ENCODE results near the gene CCR6. TPM values are rescaled to one million over a fixed set of nuclear protein-coding genes. Genes with fewer than 3 reads are reported as not detected.

Gene CCR6
- total RNA-seq, 4 donors from 2014 or later = not detected

DNA sequence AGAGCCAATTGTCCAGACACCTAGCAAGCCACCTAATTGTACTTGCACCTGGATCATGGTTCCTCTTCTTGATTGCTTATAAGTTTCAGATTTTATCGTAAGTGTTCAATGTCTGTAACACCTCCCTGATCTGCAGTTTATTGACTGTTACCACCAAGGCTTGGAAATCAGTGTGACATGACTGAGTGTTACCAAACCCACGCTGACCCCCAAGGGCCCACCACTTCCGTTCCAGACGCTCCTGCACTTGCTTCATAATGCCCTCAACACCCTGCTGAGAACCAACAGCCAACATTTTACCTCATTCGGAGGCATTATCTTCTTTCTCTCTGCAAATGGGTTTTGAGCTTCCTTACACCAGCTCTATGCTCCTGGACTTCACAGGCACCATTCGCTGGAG, 6.3 kb downstream of the CCR6 start:
- DNase-seq = no peak
- TF ChIP-seq, protein P1, sequence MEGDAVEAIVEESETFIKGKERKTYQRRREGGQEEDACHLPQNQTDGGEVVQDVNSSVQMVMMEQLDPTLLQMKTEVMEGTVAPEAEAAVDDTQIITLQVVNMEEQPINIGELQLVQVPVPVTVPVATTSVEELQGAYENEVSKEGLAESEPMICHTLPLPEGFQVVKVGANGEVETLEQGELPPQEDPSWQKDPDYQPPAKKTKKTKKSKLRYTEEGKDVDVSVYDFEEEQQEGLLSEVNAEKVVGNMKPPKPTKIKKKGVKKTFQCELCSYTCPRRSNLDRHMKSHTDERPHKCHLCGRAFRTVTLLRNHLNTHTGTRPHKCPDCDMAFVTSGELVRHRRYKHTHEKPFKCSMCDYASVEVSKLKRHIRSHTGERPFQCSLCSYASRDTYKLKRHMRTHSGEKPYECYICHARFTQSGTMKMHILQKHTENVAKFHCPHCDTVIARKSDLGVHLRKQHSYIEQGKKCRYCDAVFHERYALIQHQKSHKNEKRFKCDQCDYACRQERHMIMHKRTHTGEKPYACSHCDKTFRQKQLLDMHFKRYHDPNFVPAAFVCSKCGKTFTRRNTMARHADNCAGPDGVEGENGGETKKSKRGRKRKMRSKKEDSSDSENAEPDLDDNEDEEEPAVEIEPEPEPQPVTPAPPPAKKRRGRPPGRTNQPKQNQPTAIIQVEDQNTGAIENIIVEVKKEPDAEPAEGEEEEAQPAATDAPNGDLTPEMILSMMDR (IDR thresholded peaks at IDR 0.05 in 4 of 5, conservative IDR thresholded peaks at IDR 0.05 in 1 of 5) = no peak
- TF ChIP-seq POLR2A (IDR thresholded peaks at IDR 0.05) = no peak
- H3K4me3 ChIP-seq = no peak overlapping the region
- in situ Hi-C loops (cut with MboI; ENCODE audit: low sequenced_read_pairs in 4 of 4) (loop anchor here in 2 of 4 donors (25.0 kb wide), 1 partner anchor 342 kb away; no protein-coding TSS in a partner anchor), intact Hi-C loops (cut with DNase I; ENCODE audit: low total_unique reads) (no loop called here)
- no peaks in the 10 kb centered on the region for H3K36me3 ChIP-seq
- no peak for ATAC-seq
- no peaks in the 10 kb centered on the region for H3K9me3 ChIP-seq
- H3K27me3 ChIP-seq = no peaks in the 10 kb centered on the region
- H3K27ac ChIP-seq = no peak overlapping the region
- H3K4me1 ChIP-seq = no peaks in the 10 kb centered on the region

DNA sequence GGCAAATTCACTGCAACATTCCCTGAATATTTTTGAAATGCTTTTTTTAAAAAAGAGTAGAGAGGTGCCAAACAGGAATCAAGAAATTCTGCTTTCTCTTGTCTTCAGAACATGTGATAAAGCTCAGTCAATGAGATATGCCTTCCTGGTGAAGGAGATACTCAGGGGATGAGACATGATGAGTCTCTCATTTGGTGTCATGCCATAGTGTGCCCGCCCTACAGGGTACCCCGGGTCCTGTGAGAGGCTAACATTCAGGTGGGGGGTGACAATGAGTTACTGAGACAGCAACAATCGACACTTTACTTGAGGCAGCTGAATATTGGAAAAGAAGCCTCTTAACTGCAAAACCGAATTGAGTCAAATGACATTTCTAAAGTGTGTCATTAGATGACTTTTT, 6.7 kb downstream of the CCR6 start:
- in situ Hi-C loops (cut with MboI; ENCODE audit: low sequenced_read_pairs in 4 of 4) (loop anchor here in 2 of 4 donors (25.0 kb wide), 1 partner anchor 342 kb away; no protein-coding TSS in a partner anchor), intact Hi-C loops (cut with DNase I; ENCODE audit: low total_unique reads) (no loop called here)
- Histone ChIP-seq H3K36me3 (no peaks in the 10 kb centered on the region), H3K9me3 (no peaks in the 10 kb centered on the region), H3K27me3 (no peaks in the 10 kb centered on the region), H3K27ac (no peak overlapping the region), H3K4me3 (no peak overlapping the region), H3K4me1 (no peaks in the 10 kb centered on the region)
- TF ChIP-seq, protein P1 (IDR thresholded peaks at IDR 0.05 in 4 of 5, conservative IDR thresholded peaks at IDR 0.05 in 1 of 5) = no peak
- no peak for TF ChIP-seq POLR2A (IDR thresholded peaks at IDR 0.05)
- no peak for DNase-seq
- no peak for ATAC-seq

DNA sequence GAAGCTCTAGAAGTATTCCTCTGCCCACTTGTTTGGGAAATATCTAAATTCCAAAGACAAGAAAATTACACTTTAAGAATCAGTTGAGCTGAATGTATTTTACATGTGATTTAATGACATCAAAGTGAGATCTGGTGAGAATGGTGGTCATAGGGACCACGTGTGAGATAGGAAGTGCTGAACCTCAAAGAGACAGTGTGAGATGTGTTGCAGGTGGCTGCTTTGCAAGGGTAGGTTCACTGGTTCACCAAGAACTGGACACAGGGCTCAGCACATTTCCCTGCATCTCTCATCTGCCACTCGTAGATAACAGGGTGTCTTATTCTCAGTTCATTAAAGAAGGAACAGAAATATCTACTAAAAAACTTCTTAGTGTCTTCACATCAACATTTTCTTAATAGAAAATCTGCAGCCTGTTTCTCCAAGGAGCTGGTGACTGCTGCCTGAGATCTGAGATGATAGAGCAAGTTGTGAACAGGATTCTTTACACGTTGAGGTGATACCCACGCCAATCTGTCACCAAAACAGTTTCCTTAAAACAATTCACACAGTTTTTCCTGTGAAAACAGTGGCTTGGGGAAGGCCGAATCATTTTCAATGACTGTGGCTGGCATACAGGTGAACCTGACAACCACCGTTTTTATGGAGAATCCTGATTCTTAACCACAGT, 7.2 kb downstream of the CCR6 start:
- DNase-seq (no peak), ATAC-seq (no peak)
- H3K4me1 ChIP-seq = no peaks in the 10 kb centered on the region
- no peaks in the 10 kb centered on the region for H3K27me3 ChIP-seq
- TF ChIP-seq, protein P1 (IDR thresholded peaks at IDR 0.05 in 4 of 5, conservative IDR thresholded peaks at IDR 0.05 in 1 of 5) = no peak
- TF ChIP-seq POLR2A (IDR thresholded peaks at IDR 0.05) = no peak
- no peak overlapping the region for H3K4me3 ChIP-seq
- in situ Hi-C loops (cut with MboI; ENCODE audit: low sequenced_read_pairs in 4 of 4) = loop anchor here in 2 of 4 donors (25.0 kb wide), 1 partner anchor 343 kb away; no protein-coding TSS in a partner anchor
- no peaks in the 10 kb centered on the region for H3K36me3 ChIP-seq
- intact Hi-C loops (cut with DNase I; ENCODE audit: low total_unique reads) = no loop called here
- no peak overlapping the region for H3K27ac ChIP-seq
- H3K9me3 ChIP-seq = no peaks in the 10 kb centered on the region

- in situ Hi-C loops (cut with MboI; ENCODE audit: low sequenced_read_pairs in 4 of 4) (loop anchor here in 2 of 4 donors (25.0 kb wide), 1 partner anchor 344 kb away; no protein-coding TSS in a partner anchor), intact Hi-C loops (cut with DNase I; ENCODE audit: low total_unique reads) (no loop called here)
- ATAC-seq = no peak
- Histone ChIP-seq H3K4me1 (no peaks in the 10 kb centered on the region), H3K4me3 (no peak overlapping the region), H3K36me3 (no peaks in the 10 kb centered on the region), H3K27me3 (no peaks in the 10 kb centered on the region), H3K27ac (no peak overlapping the region), H3K9me3 (no peaks in the 10 kb centered on the region)
- no peak for DNase-seq
- no peak for TF ChIP-seq POLR2A (IDR thresholded peaks at IDR 0.05)
- TF ChIP-seq, protein P1 (IDR thresholded peaks at IDR 0.05 in 4 of 5, conservative IDR thresholded peaks at IDR 0.05 in 1 of 5) = no peak
These were observed 8.1 kb downstream of the CCR6 start for GRCh38 chr6:167130712-167131684.

All from gastrocnemius medialis (tissue), 4 donors.